GM21423 (cell line): ENCODE data around the gene EIF2A.
A peak's percentile ranks its signal among the peaks of the same experiment; 100 is the strongest.
"Not testable (repeated sequence)": the region's sequence is repeated elsewhere in the genome, so short reads cannot be mapped to it uniquely, and the experiment has no call there.

Source experiments
- ATAC-seq: cut with Tn5 transposase; IDR thresholded peaks from one replicate; pipeline ENCODE4 v1.9.1; 2021; ENCODE audit warnings: mild to moderate bottlenecking, moderate library complexity; ENCODE audit not compliant: unreplicated experiment

Gene EIF2A

DNA sequence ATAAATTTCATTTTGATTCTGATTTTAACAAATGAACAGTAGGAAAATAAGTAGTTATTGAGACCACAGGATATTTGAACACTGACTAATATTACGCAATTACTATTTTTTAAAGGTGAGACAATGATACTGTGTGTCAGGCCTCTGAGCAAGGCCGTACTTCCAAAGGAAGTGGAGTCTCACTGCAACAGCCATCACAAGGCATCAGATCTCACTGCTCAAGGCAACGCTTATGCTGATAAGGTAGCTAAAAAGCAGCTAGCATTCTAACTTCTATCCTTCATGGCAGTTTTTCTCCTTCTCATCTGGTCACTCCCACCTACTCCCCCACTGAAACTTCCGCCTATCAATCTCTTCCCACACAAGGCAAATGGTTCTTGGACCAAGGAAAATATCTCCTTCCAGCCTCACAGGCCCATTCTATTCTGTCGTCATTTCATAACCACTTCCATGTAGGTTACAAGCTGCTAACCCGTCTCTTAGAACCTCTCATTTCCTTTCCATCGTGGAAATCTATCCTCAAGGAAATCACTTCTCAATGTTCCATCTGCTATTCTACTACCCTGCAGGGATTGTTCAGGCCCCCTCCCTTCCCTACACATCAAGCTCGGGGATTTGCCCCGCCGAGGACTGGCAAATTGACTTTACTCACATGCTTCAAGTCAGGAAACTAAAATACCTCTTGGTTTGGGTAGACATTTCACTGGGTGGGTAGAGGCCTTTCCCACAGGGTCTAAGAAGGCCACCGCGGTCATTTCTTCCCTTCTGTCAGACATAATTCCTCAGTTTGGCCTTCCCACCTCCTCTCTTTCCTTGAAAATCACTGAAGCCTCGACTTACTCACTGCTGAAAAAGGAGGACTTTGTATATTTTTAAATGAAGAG lies 54.3 kb downstream of the EIF2A start:
- not testable (repeated sequence) for ATAC-seq

DNA sequence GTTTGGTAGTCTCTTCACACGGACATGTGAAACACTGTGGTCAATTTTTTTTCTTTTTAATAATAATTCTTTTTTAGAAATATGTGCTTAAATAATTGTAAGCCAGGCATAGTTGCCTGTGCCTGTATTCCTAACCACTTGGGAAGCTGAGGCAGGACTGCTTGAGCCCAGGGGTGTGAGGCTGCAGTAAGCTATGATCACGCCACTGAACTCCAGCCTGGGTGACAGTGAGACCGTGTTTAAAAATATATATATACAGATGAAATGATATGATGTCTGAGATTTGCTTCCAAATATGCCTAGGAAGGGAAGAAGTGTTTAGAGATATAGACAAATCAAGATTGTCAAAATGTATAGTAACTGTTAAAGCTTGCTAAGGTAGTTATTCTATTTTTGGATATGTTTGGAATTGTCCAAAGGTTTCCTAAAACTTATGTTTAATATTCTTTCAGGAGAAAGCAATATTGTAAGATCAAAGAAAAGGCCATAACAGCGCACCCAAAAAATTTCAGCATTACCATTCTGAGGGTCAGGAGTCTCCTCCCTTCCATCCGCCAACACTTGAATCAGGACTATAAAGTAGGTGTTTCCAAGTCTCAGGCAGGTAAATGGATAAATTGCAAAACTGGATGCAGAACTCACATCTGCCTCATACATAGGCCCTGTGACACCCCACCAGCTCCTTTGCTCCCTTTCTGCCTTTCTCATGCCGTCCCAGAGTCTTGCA lies 56.0 kb downstream of the EIF2A start:
- peak; percentile 12 for ATAC-seq

- ATAC-seq = peak; percentile 52
Measured at GRCh38 chr3:150603153-150603979, 56.8 kb downstream of the EIF2A start, which contains the start of gene SELENOT. SELENOT (plus strand) TSS chr3:150603321; CDS start chr3:150603363, 42 bp downstream.

DNA sequence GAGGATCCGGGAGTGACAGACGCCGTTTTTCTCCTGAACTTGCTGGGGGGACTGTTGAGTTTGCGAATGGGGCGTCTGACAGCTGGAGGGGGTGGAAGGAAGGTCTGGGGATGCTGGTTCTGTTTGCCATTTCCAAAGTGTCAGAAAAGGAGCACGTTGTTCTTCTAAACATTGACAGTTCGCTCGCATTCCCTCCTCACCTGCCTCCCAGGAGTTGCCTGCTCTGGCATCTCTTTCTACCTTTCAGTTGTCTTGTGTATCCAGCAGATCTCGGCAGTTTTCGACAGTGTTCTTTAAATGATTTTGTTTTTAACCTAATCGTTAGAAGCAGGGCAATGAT lies 57.4 kb downstream of the EIF2A start:
- ATAC-seq = no peak

DNA sequence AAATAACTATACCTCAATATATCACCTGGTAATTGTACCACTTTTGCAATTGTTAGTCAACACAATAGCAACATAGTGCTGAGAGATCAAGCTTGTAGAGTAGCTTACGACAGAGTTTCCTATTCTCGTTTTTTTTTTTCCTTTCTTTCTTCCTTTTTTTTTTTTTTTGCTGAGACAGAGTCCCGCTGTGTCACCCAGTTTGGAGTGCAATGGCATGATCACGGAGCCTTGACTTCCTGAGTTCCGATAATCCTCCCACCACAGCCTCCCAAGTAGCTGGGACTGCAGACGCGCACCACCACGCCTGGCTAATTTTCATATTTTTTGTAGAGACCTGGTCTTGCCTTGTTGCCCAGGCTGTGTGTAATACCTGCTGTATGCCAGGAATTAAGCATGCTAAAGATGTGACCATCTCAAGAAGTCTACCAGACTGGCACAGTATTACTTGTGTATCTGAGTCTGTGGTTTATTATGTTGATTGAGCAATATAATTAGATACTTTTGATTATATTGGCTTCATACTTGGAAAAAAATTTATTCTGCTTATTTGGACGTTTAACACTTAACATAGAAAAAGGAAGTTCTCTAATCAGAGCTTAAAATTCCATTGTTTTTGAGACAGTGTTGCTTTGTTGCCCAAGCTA lies 59.5 kb downstream of the EIF2A start:
- ATAC-seq = no peak

GRCh38 chr3:150607267-150608065 lies 60.9 kb downstream of the EIF2A start:
- ATAC-seq = no peak

GRCh38 chr3:150609988-150610387 lies 63.4 kb downstream of the EIF2A start:
- no peak for ATAC-seq

DNA sequence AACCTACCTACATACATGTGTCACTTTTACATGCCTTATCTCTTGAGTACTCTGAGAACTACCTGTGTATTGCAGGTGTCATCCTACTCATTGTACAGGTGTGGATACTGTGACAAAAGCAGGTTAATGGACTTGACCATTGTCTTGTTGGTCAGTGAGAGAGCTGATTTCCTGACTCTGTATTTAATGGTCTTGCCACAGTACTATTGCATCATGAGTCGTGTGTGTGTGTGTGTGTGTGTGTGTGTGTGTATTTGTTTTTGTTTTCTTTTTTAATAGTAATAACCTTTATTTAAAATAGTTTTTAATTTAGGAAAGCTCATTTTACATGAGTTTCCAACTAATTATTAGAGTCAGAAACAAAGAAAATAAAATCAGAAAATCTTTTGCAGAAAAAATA lies 64.2 kb downstream of the EIF2A start:
- no peak for ATAC-seq

- ATAC-seq = no peak
Measured at GRCh38 chr3:150611666-150612065, 65.1 kb downstream of the EIF2A start.

GRCh38 chr3:150612494-150612893 lies 65.9 kb downstream of the EIF2A start:
- ATAC-seq = no peak

DNA sequence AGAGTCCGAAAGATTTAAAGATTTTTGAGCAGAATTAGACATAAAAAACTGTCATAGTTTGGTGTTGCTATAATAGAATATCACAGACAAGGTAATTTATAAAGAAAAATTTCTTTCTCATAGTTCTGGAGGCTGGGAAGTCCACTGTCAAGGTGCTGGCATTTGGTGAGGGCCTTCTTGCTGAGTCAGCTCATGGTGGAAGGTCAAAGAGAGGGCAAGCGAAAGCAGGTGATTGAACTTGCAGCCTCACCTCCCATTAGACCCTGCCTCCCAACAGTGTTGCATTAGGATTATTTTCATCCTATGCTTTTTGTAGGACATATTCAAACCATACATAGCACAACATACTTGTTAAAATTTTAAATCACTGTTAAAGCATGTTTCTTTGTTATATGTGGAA lies 66.4 kb downstream of the EIF2A start:
- ATAC-seq = no peak

DNA sequence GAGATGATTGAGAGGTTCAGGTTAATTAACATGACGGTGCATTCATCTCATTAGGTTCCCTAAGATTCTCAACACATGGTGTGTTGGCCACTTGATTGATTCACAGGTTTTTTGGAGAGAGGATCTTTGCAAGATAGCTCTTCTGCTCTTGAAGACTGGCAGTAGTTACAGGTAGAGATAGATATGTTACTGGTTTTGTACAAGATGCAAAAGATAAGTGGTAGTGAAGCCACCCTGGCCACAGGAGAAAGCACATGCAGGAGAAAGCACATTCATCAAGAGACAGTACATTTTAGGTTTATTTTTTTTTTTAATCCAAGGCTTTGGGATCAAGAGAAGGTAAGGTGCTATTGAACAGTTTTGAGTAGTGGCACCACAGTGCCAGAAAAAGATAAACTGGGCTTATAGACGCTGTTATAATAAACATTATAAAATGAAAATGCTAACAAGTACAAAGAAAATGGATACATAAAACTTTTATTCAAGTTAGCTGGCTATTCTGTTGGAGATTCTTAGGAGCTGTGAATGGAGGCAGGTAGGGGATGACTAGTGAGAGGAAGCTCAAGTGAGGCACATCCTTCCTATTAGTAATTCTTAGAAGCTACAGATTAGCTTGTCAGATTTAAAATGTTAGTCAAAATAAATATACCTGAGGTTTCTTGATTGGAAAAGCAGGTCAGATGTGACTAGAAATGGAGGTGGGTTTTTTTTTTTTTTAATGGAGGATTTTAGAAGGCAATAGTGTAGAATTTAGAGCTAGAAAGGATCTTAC lies 67.3 kb downstream of the EIF2A start:
- no peak for ATAC-seq

DNA sequence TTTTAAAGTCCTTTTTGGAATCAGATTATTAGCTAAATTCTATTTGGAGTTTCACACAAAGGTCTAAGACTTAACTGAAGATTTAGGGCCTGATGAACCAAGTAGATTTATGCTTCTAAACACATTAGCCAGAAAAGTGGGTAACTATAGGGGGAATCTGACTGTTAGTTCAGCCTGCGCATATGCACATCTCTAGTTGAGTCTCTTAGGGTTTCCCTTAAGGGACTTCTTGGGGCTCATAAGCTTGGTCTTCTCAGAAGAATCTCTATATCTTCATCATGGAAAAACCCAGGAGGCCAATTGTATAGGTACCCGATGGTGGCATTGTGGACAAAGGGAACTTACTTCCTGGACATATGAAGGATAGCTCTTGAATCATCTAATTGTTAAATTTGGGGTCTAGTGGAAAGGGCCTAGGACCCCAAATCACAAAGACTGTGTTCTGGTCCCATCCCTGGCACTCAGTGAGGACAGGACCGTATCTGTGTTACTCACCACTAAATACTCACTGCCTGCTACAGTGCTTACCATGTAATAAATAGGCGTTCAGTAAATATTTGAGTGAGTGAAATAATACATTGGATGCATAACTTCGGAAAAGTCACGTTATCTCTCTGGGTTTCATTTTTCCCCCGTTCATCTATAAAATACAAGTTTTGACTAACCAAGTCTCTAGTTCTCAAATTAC lies 73.6 kb downstream of the EIF2A start:
- no peak for ATAC-seq

GRCh38 chr3:150622955-150623354 lies 76.4 kb downstream of the EIF2A start:
- ATAC-seq = not testable (repeated sequence)

DNA sequence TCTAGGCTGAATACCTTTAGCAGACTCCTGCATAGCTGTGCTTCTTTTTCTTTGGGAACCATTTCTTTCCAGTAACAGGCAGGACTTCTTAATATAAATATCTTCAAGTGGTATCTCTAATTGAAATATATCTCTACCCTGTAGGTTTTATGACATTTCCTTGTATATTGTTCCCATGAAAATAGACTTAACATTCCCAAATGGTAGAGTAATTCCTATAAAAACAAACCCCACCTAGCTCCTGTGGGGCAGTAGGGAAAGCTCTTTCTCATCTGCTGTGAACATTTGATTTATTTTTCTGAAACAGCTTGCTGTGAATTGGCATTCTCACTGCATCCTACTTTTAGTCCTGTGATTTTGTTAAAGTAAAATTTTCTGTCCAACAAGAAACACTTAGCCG lies 77.4 kb downstream of the EIF2A start:
- no peak for ATAC-seq

DNA sequence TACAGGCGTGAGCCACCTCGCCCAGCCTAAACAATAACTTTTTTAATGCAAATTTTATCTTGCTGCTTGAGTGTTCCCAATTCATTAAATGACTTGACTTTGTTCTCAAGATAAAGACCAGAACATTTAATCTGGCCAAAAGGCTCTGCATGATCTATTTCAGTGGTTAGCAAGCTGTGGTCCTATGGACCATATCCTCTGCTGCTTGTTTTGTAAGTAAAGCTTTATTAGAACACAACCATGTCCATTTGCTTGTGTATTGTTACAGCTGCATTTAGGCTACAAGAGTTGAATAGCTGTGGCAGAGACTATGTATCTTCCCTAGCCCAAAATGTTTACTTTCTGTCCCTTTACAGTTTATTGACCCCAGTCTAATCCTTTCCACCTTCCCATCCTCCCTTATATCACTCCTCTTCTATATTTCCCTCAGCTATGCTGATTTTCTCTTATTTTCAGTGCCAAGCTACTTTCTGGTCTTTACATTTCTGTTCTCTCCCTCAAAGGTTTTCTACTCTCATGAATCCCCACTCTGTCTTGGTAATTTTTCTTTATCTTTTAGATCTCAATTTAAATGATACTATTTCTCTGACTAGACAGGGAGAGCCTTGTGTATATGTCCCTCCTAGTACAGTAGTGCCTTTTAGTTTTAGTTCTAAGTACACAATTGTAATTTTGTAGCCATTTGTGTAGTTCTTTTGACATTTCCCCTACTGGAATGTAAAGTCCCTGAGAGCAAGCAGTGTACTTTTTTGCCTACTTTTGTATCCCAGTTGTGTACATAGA lies 79.8 kb downstream of the EIF2A start:
- no peak for ATAC-seq

GRCh38 chr3:150627557-150627956 lies 81.0 kb downstream of the EIF2A start:
- ATAC-seq = no peak
